Embryonic facial prominence (tissue), 1 donor: ENCODE measurements around the gene SLX4IP.
"Not testable (repeated sequence)": the region's sequence is repeated elsewhere in the genome, so short reads cannot be mapped to it uniquely, and the experiment has no call there.

ENCODE experiments used
- DNase-seq: peaks from one replicate; pipeline ENCODE4 v3.0.0-alpha.2; 2016; ENCODE audit errors: extremely low spot score

SLX4IP gene

GRCh38 chr20:10603971-10604864 is 169.1 kb downstream of the SLX4IP start:
- no peak for DNase-seq

- no peak for DNase-seq
Measured at GRCh38 chr20:10604865-10605440, 169.8 kb downstream of the SLX4IP start.

GRCh38 chr20:10605547-10606195 is 170.6 kb downstream of the SLX4IP start:
- no peak for DNase-seq

- DNase-seq: no peak
Measured at GRCh38 chr20:10609276-10609675, 174.2 kb downstream of the SLX4IP start.

GRCh38 chr20:10609770-10610169 is 174.7 kb downstream of the SLX4IP start:
- DNase-seq: no peak

- DNase-seq: no peak
Measured at GRCh38 chr20:10610251-10610650, 175.1 kb downstream of the SLX4IP start.

GRCh38 chr20:10611357-10611756 is 176.3 kb downstream of the SLX4IP start:
- no peak for DNase-seq

- not testable (repeated sequence) for DNase-seq
Measured at GRCh38 chr20:10613426-10613825, 178.3 kb downstream of the SLX4IP start.

GRCh38 chr20:10613911-10614310 is 178.8 kb downstream of the SLX4IP start:
- DNase-seq: no peak

- no peak for DNase-seq
Measured at GRCh38 chr20:10616212-10616611, 181.1 kb downstream of the SLX4IP start.

GRCh38 chr20:10617549-10618133 is 182.5 kb downstream of the SLX4IP start:
- not testable (repeated sequence) for DNase-seq

- peak; percentile 39 for DNase-seq
Measured at GRCh38 chr20:10618611-10619245, 183.6 kb downstream of the SLX4IP start.

GRCh38 chr20:10619427-10619826 is 184.3 kb downstream of the SLX4IP start:
- no peak for DNase-seq

- DNase-seq: no peak
Measured at GRCh38 chr20:10621149-10621548, 186.0 kb downstream of the SLX4IP start.

GRCh38 chr20:10622657-10623418 is 187.7 kb downstream of the SLX4IP start:
- DNase-seq: no peak

- no peak for DNase-seq
Measured at GRCh38 chr20:10625641-10626040, 190.5 kb downstream of the SLX4IP start.

GRCh38 chr20:10626896-10627295 is 191.8 kb downstream of the SLX4IP start:
- no peak for DNase-seq

GRCh38 chr20:10629946-10630650 is 195.0 kb downstream of the SLX4IP start:
- DNase-seq: no peak

- DNase-seq: no peak
Measured at GRCh38 chr20:10631126-10631525, 196.0 kb downstream of the SLX4IP start.

- DNase-seq: no peak
Measured at GRCh38 chr20:10632721-10633509, 197.8 kb downstream of the SLX4IP start.
